Measurements from ENCODE around the gene TACSTD2. TPM values are rescaled to one million over a fixed set of nuclear protein-coding genes. Genes with fewer than 3 reads are reported as not detected.

TACSTD2 gene
- total RNA-seq, 1 experiment from 2014 or later, result 1.2 TPM

- Mint-ChIP-seq H3K4me3 (no peak overlapping the region), H3K27me3 (ENCODE audit: low read depth) (peaks cover 7% of the 10 kb centered on the region), H3K27ac (no peak overlapping the region), H3K9me3 (no peaks in the 10 kb centered on the region; a peak in 1 of 5 replicates), H3K36me3 (ENCODE audit: insufficient read depth in 1 of 3, low read depth in 3 of 3) (no peaks in the 10 kb centered on the region), H3K4me1 (peaks cover 47 to 52% of the 10 kb centered on the region in 2 experiments)
- H3K23ac ChIP-seq (ENCODE audit: insufficient read length, low read depth, low read length), result no peak overlapping the region
- H3K4me1 ChIP-seq (ENCODE audit: insufficient read depth, low read length), result peaks cover 5% of the 10 kb centered on the region; the same call in 1 of the 2 replicates
- no peak overlapping the region for H3K9ac ChIP-seq (ENCODE audit: extremely low read depth, insufficient read length, low read length)
- H3T11ph ChIP-seq (ENCODE audit: low read length), result no peak overlapping the region
- no peak overlapping the region for H4K5ac ChIP-seq (ENCODE audit: insufficient read length, low read depth, low read length)
- H2AK5ac ChIP-seq (ENCODE audit: insufficient read length, low read length), result no peak overlapping the region
- H2BK5ac ChIP-seq (ENCODE audit: insufficient read length, low read length), result no peak overlapping the region
- H3K18ac ChIP-seq (ENCODE audit: insufficient read length, low read depth, low read length), result no peak overlapping the region
- no peak overlapping the region for H3K14ac ChIP-seq (ENCODE audit: insufficient read depth, low read length)
- H3K23me2 ChIP-seq (ENCODE audit: insufficient read length, low read depth, low read length, poor library complexity, severe bottlenecking), result no peaks in the 10 kb centered on the region
- no peaks in the 10 kb centered on the region for H3K9me3 ChIP-seq (ENCODE audit: control insufficient read depth, low read depth, low read length)
- no peak overlapping the region for H3K4ac ChIP-seq (ENCODE audit: low read depth, low read length)
- no peaks in the 10 kb centered on the region for H3K27me3 ChIP-seq (ENCODE audit: insufficient read depth, low read length)
- DNase-seq, result no peak
- no peak overlapping the region for H2BK12ac ChIP-seq (ENCODE audit: insufficient read length, low read depth, low read length)
- H4K8ac ChIP-seq (replicated peaks; ENCODE audit: insufficient read length, low read depth, low read length), result no peak overlapping the region
- H2BK15ac ChIP-seq (ENCODE audit: low read depth, low read length), result no peak overlapping the region
- H3K4me2 ChIP-seq (ENCODE audit: insufficient read depth, insufficient read length, low read length), result no peak overlapping the region
- no peak for TF ChIP-seq CTCF (conservative IDR thresholded peaks at IDR 0.05)
- H2BK120ac ChIP-seq (ENCODE audit: low read depth, low read length, poor library complexity, severe bottlenecking), result no peak overlapping the region
- H2BK20ac ChIP-seq (ENCODE audit: low read depth, low read length, poor library complexity, severe bottlenecking), result no peak overlapping the region
- H3K79me1 ChIP-seq (ENCODE audit: insufficient read depth, low read depth, low read length, poor library complexity, severe bottlenecking), result no peaks in the 10 kb centered on the region
- no peak overlapping the region for H3K56ac ChIP-seq (ENCODE audit: insufficient read length, low read depth, low read length)
- no peaks in the 10 kb centered on the region for H3K79me2 ChIP-seq (ENCODE audit: insufficient read depth, low read length)
- H2AFZ ChIP-seq (ENCODE audit: low read length), result no peak overlapping the region
- H4K20me1 ChIP-seq (ENCODE audit: control insufficient read depth, insufficient read depth, insufficient read length), result no peaks in the 10 kb centered on the region
- no peak overlapping the region for H4K91ac ChIP-seq (ENCODE audit: insufficient read length, low read depth, low read length)
- H3K27ac ChIP-seq (ENCODE audit: insufficient read length, low read depth, low read length), result no peak overlapping the region
Measured at GRCh38 chr1:58570094-58570493, 7.0 kb downstream of the TACSTD2 start.
